ENCODE measurements around the gene MORN1. TPM values are rescaled to one million over a fixed set of nuclear protein-coding genes. Genes with fewer than 3 reads are reported as not detected.
A peak's percentile ranks its signal among the peaks of the same experiment; 100 is the strongest.

The MORN1 gene
- total and polyA plus RNA-seq, 2 of the 4 experiments (the other 2 are of a cell fraction), result 3.0 to 4.2 TPM

DNA sequence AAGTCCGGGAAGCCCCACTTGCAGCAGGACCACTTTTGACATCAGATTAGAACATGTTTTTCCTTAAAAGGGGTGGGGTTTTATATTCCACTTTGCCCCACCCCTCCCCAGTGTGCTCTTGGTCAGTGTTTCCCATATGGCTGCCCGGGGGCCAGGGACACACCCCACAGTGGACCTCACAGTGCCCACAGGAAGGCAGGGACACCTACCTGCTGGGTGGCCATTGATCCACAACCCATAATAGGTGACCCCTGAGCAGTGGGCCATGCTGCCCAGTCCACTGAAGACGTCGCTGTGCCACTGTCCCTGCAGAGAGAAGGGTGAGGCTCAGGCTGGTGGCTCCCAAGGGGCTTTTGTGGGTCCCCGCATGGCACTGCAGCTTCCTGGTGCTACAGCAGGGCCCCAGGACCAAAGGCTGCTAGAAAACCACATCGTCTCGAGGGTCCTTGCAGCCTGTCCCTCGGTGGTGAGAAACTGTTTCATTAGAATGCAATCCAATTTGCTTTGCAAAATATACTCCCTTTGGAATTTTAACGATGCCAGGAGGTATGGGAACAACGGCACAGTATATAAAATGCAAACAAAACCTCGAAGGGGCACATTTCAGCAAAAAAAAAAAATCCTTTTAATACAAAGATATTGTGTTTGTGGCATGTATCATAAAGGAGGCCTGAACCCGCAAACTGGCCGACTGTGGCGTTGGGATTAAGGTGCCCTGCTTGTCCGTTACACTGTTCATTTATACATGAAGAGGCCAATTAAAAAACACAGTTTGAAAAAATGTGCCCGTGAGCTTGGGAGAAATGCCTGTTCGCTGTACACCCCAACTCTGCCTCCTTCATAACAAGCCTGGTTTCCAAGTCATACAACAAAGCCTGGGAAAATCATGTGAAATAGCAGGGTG is 16.9 kb downstream of the MORN1 start (continued):
- TF ChIP-seq NFE2L2 (IDR thresholded peaks at IDR 0.05; ENCODE audit: low read depth, low read length), result no peak

DNA sequence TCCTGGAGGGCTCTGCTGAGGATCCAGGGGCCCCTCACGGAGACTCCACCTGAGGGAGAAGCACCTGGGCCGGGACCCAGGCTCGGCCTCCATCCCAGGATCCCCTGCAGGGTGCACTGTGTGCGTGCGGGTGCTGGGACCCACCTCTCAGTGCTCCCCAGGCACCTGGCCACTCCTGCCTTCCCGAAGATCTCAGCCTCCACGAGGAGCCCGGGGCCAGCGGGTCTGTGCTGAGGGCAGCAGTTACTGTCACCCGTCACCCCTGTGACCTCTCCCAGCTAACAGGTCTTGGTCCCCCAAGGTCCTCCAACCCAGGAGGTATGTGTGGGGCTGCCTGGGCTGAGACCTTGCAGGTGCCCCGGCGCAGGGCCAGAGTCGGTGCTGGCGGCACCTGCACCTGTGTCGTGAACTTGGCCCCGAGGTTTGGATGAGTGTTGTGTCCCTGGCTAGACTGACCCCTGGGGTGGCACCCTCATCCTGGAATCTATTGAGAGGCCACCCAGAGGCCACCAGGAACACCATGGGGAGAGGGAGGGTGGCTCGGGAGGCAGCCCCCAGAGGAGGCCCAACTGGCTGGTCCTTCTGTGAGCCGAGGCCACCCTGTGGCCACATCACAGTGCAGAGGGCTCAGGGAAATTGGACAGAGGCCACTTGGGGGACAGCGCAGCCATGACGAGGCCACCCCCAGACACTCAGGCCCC is 17.7 kb downstream of the MORN1 start:
- H2AK5ac ChIP-seq (ENCODE audit: low read depth, low read length), result no peak overlapping the region
- H3K4me3 ChIP-seq (ENCODE audit: insufficient read depth, low read depth, low read length), result no peak overlapping the region
- H3K36me3 ChIP-seq (ENCODE audit: control insufficient read depth, insufficient read depth, low read length), result no peaks in the 10 kb centered on the region
- dilution Hi-C loops (cut with HindIII; ENCODE audit: low sequenced_read_pairs, unreplicated experiment) (no loop called here), intact Hi-C loops (cut with micrococcal nuclease) (no loop called here), in situ Hi-C loops (cut with MboI; ENCODE audit: low sequenced_read_pairs) (loop anchor here (5.0 to 25.0 kb wide), 2 partner anchors 181 to 411 kb away; partner anchors contain the start of gene FAAP20)
- no peak overlapping the region for H3K56ac ChIP-seq (ENCODE audit: extremely low read depth, insufficient read depth, low read length)
- no peaks in the 10 kb centered on the region for H3K79me1 ChIP-seq (ENCODE audit: low read depth in 1 of 2, low read length in 2 of 2)
- H4K8ac ChIP-seq (ENCODE audit: low read depth in 2 of 2, low read length in 2 of 2), result no peak overlapping the region
- H3K4me2 ChIP-seq (ENCODE audit: low read depth, low read length), result no peak overlapping the region
- no peak overlapping the region for H3K14ac ChIP-seq (replicated peaks; ENCODE audit: low read depth, low read length)
- ChIA-PET CTCF (no interaction called here), POLR2A (ENCODE audit: unreplicated experiment) (no interaction called here)
- no peak overlapping the region for H3K9ac ChIP-seq (ENCODE audit: low read depth, low read length)
- no peak overlapping the region for H2BK15ac ChIP-seq (ENCODE audit: low read depth, low read length)
- no peaks in the 10 kb centered on the region for H3K9me1 ChIP-seq (ENCODE audit: insufficient read depth, low read length)
- ATAC-seq (ENCODE audit: low read depth), result no peak
- no peak overlapping the region for H2AFZ ChIP-seq (replicated peaks; ENCODE audit: low read length, poor library complexity)
- no peak for DNase-seq
- H2AK9ac ChIP-seq (replicated peaks; ENCODE audit: low read depth, low read length, poor library complexity), result no peak overlapping the region
- H4K91ac ChIP-seq (ENCODE audit: insufficient read depth, low read depth, low read length), result no peak overlapping the region
- no peak overlapping the region for H2BK120ac ChIP-seq (ENCODE audit: low read depth, low read length)
- no peak overlapping the region for H4K5ac ChIP-seq (ENCODE audit: low read depth, low read length)
- no peaks in the 10 kb centered on the region for H3K9me3 ChIP-seq (ENCODE audit: control insufficient read depth, insufficient read depth, low read length)
- H3K23ac ChIP-seq (ENCODE audit: low read depth, low read length), result no peak overlapping the region
- TF ChIP-seq, protein P1, sequence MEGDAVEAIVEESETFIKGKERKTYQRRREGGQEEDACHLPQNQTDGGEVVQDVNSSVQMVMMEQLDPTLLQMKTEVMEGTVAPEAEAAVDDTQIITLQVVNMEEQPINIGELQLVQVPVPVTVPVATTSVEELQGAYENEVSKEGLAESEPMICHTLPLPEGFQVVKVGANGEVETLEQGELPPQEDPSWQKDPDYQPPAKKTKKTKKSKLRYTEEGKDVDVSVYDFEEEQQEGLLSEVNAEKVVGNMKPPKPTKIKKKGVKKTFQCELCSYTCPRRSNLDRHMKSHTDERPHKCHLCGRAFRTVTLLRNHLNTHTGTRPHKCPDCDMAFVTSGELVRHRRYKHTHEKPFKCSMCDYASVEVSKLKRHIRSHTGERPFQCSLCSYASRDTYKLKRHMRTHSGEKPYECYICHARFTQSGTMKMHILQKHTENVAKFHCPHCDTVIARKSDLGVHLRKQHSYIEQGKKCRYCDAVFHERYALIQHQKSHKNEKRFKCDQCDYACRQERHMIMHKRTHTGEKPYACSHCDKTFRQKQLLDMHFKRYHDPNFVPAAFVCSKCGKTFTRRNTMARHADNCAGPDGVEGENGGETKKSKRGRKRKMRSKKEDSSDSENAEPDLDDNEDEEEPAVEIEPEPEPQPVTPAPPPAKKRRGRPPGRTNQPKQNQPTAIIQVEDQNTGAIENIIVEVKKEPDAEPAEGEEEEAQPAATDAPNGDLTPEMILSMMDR (conservative IDR thresholded peaks at IDR 0.05; ENCODE audit: low read depth, low read length), result 0 out of 2 replicates have a peak, but pooled peaks have one; percentile 2
- TF ChIP-seq, protein P2, sequence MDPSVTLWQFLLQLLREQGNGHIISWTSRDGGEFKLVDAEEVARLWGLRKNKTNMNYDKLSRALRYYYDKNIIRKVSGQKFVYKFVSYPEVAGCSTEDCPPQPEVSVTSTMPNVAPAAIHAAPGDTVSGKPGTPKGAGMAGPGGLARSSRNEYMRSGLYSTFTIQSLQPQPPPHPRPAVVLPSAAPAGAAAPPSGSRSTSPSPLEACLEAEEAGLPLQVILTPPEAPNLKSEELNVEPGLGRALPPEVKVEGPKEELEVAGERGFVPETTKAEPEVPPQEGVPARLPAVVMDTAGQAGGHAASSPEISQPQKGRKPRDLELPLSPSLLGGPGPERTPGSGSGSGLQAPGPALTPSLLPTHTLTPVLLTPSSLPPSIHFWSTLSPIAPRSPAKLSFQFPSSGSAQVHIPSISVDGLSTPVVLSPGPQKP (IDR thresholded peaks at IDR 0.05; ENCODE audit: borderline replicate concordance, low read depth, low read length), result no peak
- no peak for TF ChIP-seq MAFK (IDR thresholded peaks at IDR 0.05; ENCODE audit: low read depth, low read length)
- H3K27me3 ChIP-seq (ENCODE audit: control insufficient read depth, insufficient read depth, low read length), result no peaks in the 10 kb centered on the region
- no peak overlapping the region for H3K27ac ChIP-seq (ENCODE audit: insufficient read depth, low read length)
- no peak overlapping the region for H3K18ac ChIP-seq (ENCODE audit: low read depth, low read length)
- no peaks in the 10 kb centered on the region; the same call in 1 of the 2 replicates for H4K20me1 ChIP-seq (ENCODE audit: insufficient read depth, low read length)
- no peak overlapping the region for H3K4ac ChIP-seq (ENCODE audit: low read depth, low read length)
- no peak overlapping the region for H2BK20ac ChIP-seq (ENCODE audit: low read depth, low read length)
- no peaks in the 10 kb centered on the region for H3K4me1 ChIP-seq (ENCODE audit: control insufficient read depth, insufficient read depth, low read length)
- no TSS peak for BruUV-seq (replicated peaks)
- 67% methylated on average over 4 of the region's 20 CpGs; no CpG with 5 or more reads in 1 of the 2 experiments for WGBS, 2 experiments (ENCODE audit: extremely low coverage in 2 of 2, insufficient read length in 1 of 2)
- H2BK5ac ChIP-seq (ENCODE audit: low read depth, low read length, poor library complexity, severe bottlenecking), result no peak overlapping the region

Data from IMR-90 (cell line).